HS-5 (cell line): ENCODE data around the gene GSTM2.

Source experiments
- DNase-seq: peaks from one replicate; pipeline ENCODE4 v3.0.0-alpha.2; 2012; ENCODE audit warnings: low read depth

The GSTM2 gene

GRCh38 chr1:109716121-109716520 is 48.3 kb downstream of the GSTM2 start:
- no peak for DNase-seq

GRCh38 chr1:109716570-109717090 is 48.8 kb downstream of the GSTM2 start:
- DNase-seq, result no peak

GRCh38 chr1:109717729-109718128 is 49.9 kb downstream of the GSTM2 start:
- no peak for DNase-seq

DNA sequence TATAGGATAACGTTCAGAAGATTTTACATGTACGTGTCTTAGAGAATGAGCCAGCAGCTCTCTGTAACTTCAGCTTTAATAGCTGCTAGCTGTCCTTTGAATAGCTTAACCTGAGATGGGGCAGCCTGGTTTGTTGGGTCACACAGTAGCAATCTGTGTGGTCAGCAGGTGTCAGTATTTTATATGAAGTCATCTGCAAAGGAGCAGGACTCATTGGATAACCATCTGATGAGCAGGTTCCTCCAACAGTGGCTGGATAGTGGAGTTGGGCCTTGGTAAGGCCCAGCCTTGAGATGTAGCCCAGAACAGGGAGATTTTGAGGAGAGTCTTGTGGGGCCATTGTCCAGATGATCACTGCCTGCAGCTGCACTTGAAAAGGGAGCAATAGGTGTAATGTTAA is 50.6 kb downstream of the GSTM2 start:
- no peak for DNase-seq

GRCh38 chr1:109719337-109719837 is 51.5 kb downstream of the GSTM2 start:
- DNase-seq, result no peak

- no peak for DNase-seq
These were observed 53.2 kb downstream of the GSTM2 start for GRCh38 chr1:109721042-109721441.

GRCh38 chr1:109721971-109722370 is 54.1 kb downstream of the GSTM2 start:
- no peak for DNase-seq

- DNase-seq, result no peak
These were observed 55.2 kb downstream of the GSTM2 start for GRCh38 chr1:109722908-109723691.
